TTC549 (cell line): Measurements from ENCODE around the gene P2RX6.
"Not testable (repeated sequence)": the region's sequence is repeated elsewhere in the genome, so short reads cannot be mapped to it uniquely, and the experiment has no call there.

Experiments used
- FAIRE-seq: peaks from 2 replicates; lab custom pipeline; 2012; peaks lifted over from hg19 to GRCh38; lab: Jason Lieb, UNC

P2RX6 gene

GRCh38 chr22:21031545-21032036 is 16.6 kb downstream of the P2RX6 start:
- no peak for FAIRE-seq

GRCh38 chr22:21032037-21032867 is 17.3 kb downstream of the P2RX6 start, which contains the start of gene SLC7A4:
SLC7A4 (minus strand) TSS chr22:21032561; CDS start chr22:21031812, 749 bp downstream.
- FAIRE-seq, result no peak

GRCh38 chr22:21032868-21033688 is 18.1 kb downstream of the P2RX6 start:
- no peak for FAIRE-seq

GRCh38 chr22:21033895-21034294 is 18.9 kb downstream of the P2RX6 start:
- FAIRE-seq, result no peak

DNA sequence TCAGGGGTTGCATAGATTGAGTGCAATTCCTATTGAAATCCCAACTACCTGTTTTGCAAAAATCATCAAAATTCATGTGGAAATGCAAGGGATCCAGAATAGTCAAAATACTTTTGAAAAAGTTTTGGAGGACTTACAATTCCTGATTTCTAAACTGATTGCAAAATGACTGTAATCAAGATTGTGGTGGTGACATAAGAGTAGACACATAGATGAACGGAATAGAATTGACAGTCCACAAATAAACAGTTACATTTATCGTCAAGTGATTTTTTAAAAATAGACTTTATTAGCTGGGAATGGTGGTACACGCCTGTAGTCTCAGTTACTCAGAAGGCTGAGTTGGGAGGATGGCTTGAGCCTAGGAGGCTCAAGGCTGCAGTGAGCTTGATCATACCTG is 20.0 kb downstream of the P2RX6 start:
- FAIRE-seq, result no peak

DNA sequence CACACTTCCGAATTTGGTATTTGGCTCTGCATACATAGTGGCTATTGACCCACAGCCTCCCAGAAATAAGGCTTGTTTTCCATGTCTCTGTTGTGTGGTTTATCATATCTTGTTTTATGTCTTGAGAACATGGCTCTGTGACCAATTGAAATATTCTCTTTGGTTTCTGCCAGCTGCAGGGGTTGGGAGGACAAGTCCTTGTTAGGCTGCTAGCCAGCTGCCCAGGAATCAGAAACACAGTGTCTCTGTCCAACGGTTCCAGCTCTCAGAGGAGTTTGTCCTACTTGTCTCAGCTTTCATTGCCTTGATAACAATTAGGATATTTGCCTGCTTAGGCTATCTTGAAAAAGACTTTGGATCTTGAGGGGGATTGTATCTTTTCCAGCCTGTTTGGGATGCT is 23.4 kb downstream of the P2RX6 start:
- FAIRE-seq, result no peak

DNA sequence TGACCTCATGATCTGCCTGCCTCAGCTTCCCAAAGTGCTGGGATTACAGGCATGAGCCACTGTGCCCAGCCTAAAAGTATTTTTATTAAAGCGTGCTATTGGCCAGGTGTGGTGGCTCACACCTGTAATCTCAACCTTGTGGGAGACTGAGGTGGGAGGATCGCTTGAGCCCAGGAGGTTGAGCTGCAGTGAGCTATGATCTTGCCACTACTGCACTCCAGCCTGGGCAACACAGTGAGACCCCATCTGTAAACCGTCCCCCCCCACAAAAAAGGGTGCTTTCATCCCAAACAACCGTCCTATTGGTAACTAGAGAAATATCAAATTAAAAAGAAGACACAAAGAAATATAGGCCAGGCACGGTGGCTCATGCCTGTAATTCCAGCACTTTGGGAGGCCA is 24.2 kb downstream of the P2RX6 start:
- FAIRE-seq, result not testable (repeated sequence)

DNA sequence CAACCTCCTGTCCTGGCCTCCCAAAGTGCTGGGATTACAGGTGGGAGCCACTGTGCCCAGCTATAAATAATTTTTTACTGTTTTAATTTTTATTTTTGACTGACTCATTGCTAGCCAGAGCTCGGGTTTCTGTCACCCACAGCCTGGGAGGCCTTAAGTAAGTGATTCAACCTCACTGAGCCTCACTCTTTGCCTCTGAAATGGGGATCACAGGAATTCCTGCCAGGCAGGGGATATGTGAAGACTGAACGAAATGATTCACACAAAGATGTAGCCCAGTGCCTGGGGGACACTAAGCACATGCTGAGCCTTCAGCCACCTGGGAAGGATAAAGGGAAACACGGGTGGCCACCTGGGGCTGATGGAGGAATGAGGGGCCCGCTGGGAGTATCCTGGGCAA is 27.0 kb downstream of the P2RX6 start:
- FAIRE-seq, result no peak

DNA sequence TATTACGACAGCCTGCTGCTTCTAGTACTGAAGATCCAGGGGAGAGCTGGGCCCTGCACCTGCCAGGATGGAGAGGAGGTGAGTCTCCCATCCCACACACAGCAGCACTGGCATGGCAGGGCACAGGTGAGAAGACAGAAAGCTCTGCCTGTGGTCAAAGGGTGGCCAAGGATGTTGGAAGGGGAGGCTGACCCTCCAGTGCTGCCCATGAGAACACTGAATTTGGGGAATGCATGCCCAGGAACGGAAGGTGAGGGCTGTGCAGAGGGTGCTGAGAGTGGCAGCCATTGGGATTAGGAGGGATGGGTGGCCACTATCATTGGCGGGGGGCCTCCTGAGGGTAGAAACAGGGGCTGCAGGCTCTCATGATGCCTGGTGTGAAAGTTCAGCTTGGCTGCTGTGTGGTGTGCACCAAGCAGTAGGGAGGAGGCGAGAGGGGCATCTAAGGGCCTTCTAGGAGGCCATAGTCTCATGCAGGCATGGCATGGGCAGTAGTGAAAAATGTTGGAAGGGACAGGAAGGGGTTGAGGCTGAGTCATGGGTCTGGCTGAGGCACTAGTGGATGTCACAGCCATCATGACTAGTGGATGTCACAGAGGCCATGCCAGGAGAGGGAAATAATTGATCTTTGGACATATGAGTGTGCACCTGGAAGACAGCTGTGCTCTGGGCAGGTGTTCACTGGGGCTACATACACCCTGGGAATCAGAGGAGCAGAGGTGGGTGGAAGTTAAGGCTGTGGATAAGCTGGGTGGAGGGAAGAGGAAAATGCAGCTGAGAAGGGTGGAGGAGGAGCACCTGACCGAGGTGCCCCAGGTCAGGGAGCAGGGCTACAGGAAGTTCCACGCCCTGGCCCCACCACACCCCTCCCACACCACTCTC is 28.3 kb downstream of the P2RX6 start:
- FAIRE-seq, result no peak

GRCh38 chr22:21043860-21044535 is 29.0 kb downstream of the P2RX6 start:
- FAIRE-seq, result no peak

GRCh38 chr22:21044931-21045584 is 30.1 kb downstream of the P2RX6 start:
- no peak for FAIRE-seq

DNA sequence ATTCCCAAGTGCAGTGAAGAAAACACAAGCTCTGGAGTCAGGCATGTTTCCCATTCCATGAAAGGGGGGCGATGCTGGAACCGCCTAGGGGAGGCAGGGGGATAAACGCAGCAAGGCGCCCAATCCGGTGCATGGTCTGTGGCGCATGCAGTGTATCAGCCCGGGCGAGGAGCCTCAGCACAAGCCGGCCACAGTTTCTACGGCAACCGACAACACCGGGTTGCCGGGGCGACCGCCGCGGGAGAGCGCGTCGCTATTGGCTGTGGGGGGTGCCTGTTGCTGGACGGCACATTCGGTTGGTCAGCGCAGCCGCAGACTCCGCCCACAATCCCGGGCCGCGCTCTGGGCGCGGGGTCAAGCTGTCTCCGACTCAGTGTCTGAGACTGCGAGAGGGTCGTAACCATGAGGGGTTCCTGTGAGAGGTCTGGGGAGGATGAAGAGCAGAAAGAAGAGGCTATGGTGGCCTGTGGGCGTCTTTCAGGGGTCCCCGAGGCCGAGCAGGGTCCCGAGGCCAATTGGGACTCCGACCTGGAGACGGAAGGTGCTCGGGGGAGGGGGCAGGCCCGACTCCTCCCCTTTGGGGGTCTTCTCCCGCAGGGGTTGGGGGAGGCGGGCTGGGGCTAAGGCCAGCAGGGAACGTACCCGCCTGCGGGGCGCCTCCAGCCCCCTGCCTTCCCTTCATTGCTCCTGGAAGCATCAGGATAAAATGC is 30.8 kb downstream of the P2RX6 start, which contains the start of gene LRRC74B:
Gene LRRC74B (plus strand): TSS at position 362 of the 710 bp plus-strand sequence. CDS start 41 bp downstream, at position 403.
- no peak for FAIRE-seq

DNA sequence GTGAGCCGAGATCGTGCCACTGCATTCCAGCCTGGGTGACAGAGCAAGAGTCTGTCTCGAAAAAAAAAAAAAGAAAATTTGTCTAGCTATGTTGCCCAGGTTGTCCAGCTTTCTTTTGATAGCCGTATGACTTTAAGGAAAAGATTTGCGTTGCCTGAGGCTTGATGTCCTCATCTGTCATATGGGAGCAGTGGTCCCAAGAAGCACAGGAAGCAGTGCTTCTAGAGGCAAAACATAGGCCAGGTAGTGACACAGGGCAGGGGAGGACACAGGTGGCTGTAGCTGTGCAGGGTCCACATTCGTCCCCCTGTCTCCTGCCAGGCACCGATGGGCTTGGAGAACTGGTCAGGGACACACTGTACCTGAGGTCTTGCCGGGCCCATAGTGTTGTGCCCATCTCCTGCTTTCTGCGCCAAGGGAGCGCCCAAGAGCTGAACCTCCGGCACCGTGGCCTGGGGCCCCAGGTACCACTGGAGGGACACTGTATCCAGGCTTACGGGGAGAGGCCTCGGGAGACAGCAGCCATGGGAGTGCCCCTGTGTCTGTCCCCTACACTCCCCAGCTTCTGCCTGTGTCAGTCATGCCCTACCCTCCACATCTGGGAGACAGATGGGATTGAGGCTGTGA is 32.2 kb downstream of the P2RX6 start:
- FAIRE-seq, result no peak

GRCh38 chr22:21047730-21048129 is 32.8 kb downstream of the P2RX6 start:
- FAIRE-seq, result no peak

GRCh38 chr22:21048448-21048847 is 33.5 kb downstream of the P2RX6 start:
- not testable (repeated sequence) for FAIRE-seq

GRCh38 chr22:21048965-21049364 is 34.0 kb downstream of the P2RX6 start:
- FAIRE-seq, result not testable (repeated sequence)

GRCh38 chr22:21051145-21051830 is 36.3 kb downstream of the P2RX6 start:
- FAIRE-seq, result no peak

DNA sequence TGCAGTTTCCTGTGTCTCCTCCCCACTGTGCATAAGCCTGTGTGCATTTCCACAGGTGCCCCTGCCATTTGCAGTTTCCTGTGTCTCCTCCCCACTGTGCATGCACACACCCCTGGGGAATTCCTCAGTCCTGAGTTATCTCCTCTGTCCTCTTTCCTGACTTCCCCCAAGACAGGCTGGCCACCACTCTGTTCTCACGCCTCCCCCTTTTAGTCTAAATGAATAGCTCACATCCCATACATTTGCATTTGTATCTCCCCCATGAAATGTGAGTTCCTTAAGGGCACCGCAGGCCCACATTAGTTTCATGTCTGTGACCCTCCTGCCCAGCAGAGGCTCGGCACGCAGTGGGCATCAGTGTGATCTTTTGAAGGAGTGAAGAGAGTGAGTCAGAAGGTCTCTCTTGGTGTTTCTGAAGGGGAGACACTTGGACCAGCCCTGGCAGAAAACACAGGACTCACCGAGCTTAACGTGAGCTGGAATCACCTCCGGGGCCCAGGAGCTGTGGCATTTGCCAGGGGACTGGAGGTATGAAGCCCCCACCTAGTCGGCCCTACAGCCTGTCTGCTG is 37.0 kb downstream of the P2RX6 start:
- no peak for FAIRE-seq
